Retinal pigment epithelial cell (primary cell): ENCODE results near the gene CEBPG.
A peak's percentile ranks its signal among the peaks of the same experiment; 100 is the strongest.

Source experiments
- DNase-seq: peaks from one replicate; pipeline ENCODE4 v3.0.0-alpha.2; 2010; ENCODE audit warnings: low read depth
- H3K4me3 ChIP-seq: 2 replicates; pipeline ENCODE4 v1.5.1; 2011; ENCODE audit warnings: mild to moderate bottlenecking, low read length, control low read depth, moderate library complexity
- TF ChIP-seq, protein P1 (sequence below): conservative IDR thresholded peaks from 2 replicates; pipeline ENCODE4 v1.5.1; 2011; ENCODE audit warnings: low read depth, low read length, control low read depth, inconsistent platforms

CEBPG gene

DNA sequence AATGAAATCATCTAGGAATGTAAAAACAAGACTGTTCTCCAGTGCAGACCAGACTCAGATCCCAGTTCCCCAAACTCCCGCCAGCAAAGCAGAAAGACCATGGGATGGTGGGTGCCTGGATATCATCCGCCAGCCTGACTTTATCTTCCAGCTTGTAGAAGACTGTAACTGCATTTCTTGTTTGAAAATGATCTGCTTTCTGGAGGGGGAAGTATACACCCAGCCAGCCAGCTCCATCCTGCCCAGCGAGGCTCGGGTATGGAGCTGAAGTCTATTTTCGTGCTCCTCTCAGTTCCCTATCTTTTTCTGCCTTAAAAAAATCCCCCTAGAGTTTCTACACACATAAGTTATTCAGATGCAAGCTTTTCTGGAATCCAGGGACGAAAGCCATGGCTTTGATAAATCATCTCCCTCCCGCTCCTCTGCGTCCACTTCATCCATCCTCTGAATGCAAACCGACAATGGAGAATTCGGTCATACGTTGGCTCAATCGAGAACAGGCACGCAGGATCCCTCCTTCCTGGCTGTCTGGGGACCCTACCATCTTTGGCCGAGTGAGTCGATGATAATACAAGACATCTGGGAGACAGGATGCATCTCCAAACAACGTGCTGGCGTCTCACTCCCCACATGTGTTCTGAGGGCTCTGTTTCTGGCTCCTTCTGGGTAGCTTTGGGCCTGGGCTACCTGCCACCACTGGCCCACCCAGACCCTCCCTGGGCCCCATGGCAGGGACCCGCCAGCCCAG, 31.2 kb downstream of the CEBPG start:
- H3K4me3 ChIP-seq, result no peak overlapping the region
- TF ChIP-seq, protein P1, sequence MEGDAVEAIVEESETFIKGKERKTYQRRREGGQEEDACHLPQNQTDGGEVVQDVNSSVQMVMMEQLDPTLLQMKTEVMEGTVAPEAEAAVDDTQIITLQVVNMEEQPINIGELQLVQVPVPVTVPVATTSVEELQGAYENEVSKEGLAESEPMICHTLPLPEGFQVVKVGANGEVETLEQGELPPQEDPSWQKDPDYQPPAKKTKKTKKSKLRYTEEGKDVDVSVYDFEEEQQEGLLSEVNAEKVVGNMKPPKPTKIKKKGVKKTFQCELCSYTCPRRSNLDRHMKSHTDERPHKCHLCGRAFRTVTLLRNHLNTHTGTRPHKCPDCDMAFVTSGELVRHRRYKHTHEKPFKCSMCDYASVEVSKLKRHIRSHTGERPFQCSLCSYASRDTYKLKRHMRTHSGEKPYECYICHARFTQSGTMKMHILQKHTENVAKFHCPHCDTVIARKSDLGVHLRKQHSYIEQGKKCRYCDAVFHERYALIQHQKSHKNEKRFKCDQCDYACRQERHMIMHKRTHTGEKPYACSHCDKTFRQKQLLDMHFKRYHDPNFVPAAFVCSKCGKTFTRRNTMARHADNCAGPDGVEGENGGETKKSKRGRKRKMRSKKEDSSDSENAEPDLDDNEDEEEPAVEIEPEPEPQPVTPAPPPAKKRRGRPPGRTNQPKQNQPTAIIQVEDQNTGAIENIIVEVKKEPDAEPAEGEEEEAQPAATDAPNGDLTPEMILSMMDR, result no peak
- DNase-seq, result no peak

DNA sequence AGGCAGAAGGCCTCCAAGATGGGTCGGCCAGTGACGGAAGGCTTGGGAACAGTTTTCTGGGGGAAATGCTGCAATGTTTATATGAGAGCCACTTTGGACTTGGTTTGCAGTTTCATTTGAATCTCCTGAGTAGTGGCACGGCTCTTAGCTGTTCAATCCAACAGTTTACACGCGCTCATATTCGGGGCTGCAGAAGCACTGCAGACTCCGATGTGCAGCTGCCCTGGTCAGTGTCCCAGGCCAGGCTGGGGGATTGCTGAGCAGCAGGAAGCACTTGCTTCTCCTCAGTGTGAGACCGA, 31.7 kb downstream of the CEBPG start:
- DNase-seq, result no peak
- H3K4me3 ChIP-seq, result no peak overlapping the region
- TF ChIP-seq, protein P1, result no peak

DNA sequence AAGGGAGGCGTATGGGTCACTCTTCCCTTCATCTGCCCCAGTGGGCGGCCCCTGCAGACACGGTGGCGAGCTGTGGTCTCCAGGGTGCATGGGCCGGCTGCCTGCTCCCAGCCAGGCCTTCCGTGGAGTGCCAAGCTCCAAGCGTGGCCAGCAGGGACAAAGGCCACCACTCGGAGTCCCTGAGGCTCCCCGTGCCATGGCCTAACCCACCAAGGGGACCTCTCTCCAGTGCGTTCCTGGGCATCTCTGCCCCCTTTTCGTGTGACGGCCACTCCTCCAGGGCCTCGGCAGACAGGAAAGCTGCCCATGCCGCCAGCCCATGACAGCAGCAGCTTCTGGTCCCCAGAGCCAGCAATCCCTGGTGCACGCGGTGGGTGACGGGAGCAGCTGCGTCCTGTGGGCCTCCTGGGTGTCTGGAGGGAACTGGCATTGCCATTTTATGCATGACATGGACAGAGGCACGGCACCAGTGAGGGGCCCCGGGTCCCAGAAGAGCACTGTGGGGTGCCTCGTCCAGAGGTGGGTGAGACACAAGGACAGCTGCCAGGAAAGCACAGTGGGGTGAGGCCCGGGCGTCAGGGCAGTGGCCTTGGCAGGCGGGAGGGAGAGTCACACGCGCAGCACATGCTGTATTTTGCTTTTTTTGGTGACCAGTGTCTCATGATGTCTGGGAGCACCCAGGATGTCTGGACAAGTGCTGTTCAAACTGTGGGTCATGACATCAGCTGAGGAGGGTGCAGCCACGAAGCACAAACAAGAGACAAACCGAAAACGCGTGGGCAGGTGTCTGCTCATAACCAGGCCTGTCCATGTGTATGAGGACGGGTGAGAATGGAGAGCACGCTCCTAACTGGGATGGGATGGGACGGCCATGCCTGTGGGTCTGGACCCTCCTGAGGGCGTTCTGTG, 32.3 kb downstream of the CEBPG start:
- DNase-seq, result no peak
- TF ChIP-seq, protein P1, result no peak
- H3K4me3 ChIP-seq, result no peak overlapping the region

DNA sequence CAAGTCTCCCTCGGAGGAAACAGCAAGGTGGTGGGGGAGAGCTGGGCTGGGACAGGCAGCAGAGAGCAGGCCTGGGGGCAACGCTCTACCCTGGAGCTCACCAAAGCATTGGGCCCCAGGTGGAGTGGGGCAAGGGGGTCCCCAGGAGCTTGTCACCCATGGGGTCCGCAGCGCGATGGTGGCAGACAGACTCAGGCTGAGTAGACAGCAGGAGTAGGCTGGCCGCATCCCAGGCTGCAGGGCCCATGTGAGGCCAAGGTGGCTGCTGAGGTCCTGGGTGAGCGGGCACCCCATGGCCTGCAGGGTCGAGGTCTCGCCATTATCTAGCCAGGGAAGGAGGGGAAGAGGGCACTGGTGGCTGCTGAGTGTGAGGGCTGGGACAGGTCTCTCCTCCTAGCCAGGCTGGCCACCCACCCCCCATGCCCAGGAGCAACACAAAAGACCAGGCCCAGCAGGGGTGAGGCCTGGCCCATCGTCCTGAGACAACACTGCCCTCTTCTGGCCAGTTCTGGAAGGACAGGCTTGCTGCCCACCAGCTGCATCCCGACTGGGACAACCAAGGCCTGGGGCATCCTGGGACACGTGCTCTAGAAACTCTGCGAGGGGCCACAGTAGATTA, 33.1 kb downstream of the CEBPG start:
- H3K4me3 ChIP-seq, result no peak overlapping the region
- no peak for DNase-seq
- TF ChIP-seq, protein P1, result peak; percentile 87

DNA sequence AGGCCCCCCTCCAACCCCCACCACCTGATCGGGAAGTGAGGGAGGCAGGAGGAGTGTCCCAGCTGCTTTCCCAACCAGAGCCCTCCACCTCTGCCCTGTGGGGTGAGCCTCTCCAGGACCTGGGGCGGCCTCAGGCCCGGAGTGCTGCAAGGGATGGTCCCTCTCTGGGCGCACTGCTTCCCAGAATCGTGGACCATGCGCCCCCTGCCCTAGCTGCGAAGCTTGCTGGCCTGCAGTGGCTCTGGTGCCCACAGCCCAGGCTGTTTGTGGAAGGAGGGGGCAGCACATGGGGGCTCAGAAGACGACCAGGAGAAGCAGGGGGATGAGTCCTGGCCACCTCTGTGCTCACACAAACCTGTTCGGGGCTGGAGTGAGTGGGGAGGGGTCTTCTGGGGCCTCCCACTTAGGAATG, 33.6 kb downstream of the CEBPG start:
- no peak overlapping the region for H3K4me3 ChIP-seq
- TF ChIP-seq, protein P1, result no peak
- DNase-seq, result no peak

DNA sequence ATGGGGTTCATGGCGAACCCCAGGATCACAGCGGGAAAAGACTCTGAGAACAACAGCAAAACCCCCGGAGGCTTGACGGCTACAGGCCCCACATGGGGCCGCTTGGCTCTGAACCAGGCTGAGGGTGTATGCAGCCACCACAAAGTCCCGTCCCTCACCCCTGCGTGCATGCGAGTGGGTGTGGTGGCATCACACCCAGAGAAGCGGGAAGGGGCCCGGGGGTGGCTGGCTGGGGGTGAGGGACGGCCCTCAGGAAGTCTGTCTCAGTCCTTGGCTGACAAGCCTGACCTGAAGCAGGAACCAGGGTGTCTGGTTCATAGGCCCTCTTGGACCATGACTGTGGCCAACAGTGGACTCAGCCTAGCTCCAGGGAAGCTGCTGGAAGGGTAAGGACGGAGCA, 34.2 kb downstream of the CEBPG start:
- no peak for DNase-seq
- H3K4me3 ChIP-seq, result no peak overlapping the region
- TF ChIP-seq, protein P1, result no peak
